Activated CD8-positive, alpha-beta memory T cell treated with anti-CD3 and anti-CD28 coated beads for 36 hours (primary cell): ENCODE measurements around the gene TENM3. TPM values are rescaled to one million over a fixed set of nuclear protein-coding genes. Genes with fewer than 3 reads are reported as not detected.

Source experiments
- CTCF ChIA-PET: fragments of 350-600 bp; sonication (Branson Sonifier 250); formaldehyde crosslinking; loops from one replicate; lab custom pipeline; 2021; ENCODE audit warnings: antibody characterized with exemption; lab: Charles Lee
- POLR2A ChIA-PET: fragments of 350-600 bp; sonication (Branson Sonifier 250); formaldehyde crosslinking; loops from one replicate; lab custom pipeline; 2021; ENCODE audit warnings: antibody characterized with exemption; lab: Charles Lee
- total RNA-seq, 2 experiments: library from RNA; stranded (reverse); gene quantifications; one replicate each; pipeline ENCODE4 v1.2.3, GENCODE V29; 2021

Gene TENM3
- total RNA-seq, 2 experiments from 2014 or later, result not detected

- POLR2A ChIA-PET, result no interaction called here
- CTCF ChIA-PET, result no interaction called here
Observed at GRCh38 chr4:182483685-182484084, 240.5 kb downstream of the TENM3 start.

GRCh38 chr4:182486881-182487280 is 243.7 kb downstream of the TENM3 start:
- ChIA-PET CTCF (no interaction called here), POLR2A (no interaction called here)

GRCh38 chr4:182488896-182489295 is 245.7 kb downstream of the TENM3 start:
- ChIA-PET CTCF (no interaction called here), POLR2A (no interaction called here)

- CTCF ChIA-PET, result no interaction called here
- POLR2A ChIA-PET, result no interaction called here
Observed at GRCh38 chr4:182489607-182490006, 246.4 kb downstream of the TENM3 start.

GRCh38 chr4:182491719-182492118 is 248.5 kb downstream of the TENM3 start:
- POLR2A ChIA-PET, result no interaction called here
- CTCF ChIA-PET, result no interaction called here

- ChIA-PET POLR2A (no interaction called here), CTCF (interaction anchor here (0.6 kb wide), 1 partner anchor 279 kb away, joined by 3 read pairs; no protein-coding TSS in a partner anchor)
Observed at GRCh38 chr4:182492423-182492822, 249.2 kb downstream of the TENM3 start.

GRCh38 chr4:182493377-182493776 is 250.2 kb downstream of the TENM3 start:
- POLR2A ChIA-PET, result no interaction called here
- CTCF ChIA-PET, result no interaction called here

GRCh38 chr4:182494103-182494502 is 250.9 kb downstream of the TENM3 start:
- ChIA-PET POLR2A (no interaction called here), CTCF (no interaction called here)

- ChIA-PET POLR2A (no interaction called here), CTCF (no interaction called here)
Observed at GRCh38 chr4:182495031-182495430, 251.8 kb downstream of the TENM3 start.

- POLR2A ChIA-PET, result no interaction called here
- CTCF ChIA-PET, result no interaction called here
Observed at GRCh38 chr4:182495645-182496385, 252.6 kb downstream of the TENM3 start.

GRCh38 chr4:182496408-182496807 is 253.2 kb downstream of the TENM3 start:
- POLR2A ChIA-PET, result no interaction called here
- CTCF ChIA-PET, result no interaction called here

GRCh38 chr4:182502064-182502463 is 258.9 kb downstream of the TENM3 start:
- CTCF ChIA-PET, result no interaction called here

GRCh38 chr4:182504463-182504862 is 261.3 kb downstream of the TENM3 start:
- CTCF ChIA-PET, result interaction anchor here (0.6 kb wide), 1 partner anchor 419 kb away, joined by 3 read pairs; no protein-coding TSS in a partner anchor
- POLR2A ChIA-PET, result no interaction called here

More at GRCh38 chr4:182502064-182502463, 258.9 kb downstream of the TENM3 start:
- POLR2A ChIA-PET, result no interaction called here

- POLR2A ChIA-PET, result no interaction called here
- CTCF ChIA-PET, result no interaction called here
Observed at GRCh38 chr4:182507805-182508204, 264.6 kb downstream of the TENM3 start.

GRCh38 chr4:182510836-182511235 is 267.6 kb downstream of the TENM3 start:
- ChIA-PET POLR2A (no interaction called here), CTCF (no interaction called here)

- ChIA-PET POLR2A (no interaction called here), CTCF (no interaction called here)
Observed at GRCh38 chr4:182513587-182514291, 270.5 kb downstream of the TENM3 start.

GRCh38 chr4:182518421-182518820 is 275.2 kb downstream of the TENM3 start:
- ChIA-PET POLR2A (no interaction called here), CTCF (no interaction called here)

GRCh38 chr4:182519528-182519927 is 276.3 kb downstream of the TENM3 start:
- POLR2A ChIA-PET, result no interaction called here
- CTCF ChIA-PET, result no interaction called here

- ChIA-PET CTCF (no interaction called here), POLR2A (no interaction called here)
Observed at GRCh38 chr4:182521011-182521410, 277.8 kb downstream of the TENM3 start.

GRCh38 chr4:182528819-182529218 is 285.6 kb downstream of the TENM3 start:
- CTCF ChIA-PET, result no interaction called here
- POLR2A ChIA-PET, result no interaction called here

GRCh38 chr4:182530451-182530850 is 287.2 kb downstream of the TENM3 start:
- ChIA-PET POLR2A (no interaction called here), CTCF (no interaction called here)
